Heart right ventricle (tissue), 16 donors: ENCODE measurements around the gene LRRC8D. TPM values are rescaled to one million over a fixed set of nuclear protein-coding genes. Genes with fewer than 3 reads are reported as not detected.
"Not testable (repeated sequence)": the region's sequence is repeated elsewhere in the genome, so short reads cannot be mapped to it uniquely, and the experiment has no call there.

Experiments used
- ATAC-seq, 8 donors: fragments of 200-7000 bp; cut with Tn5 transposase; one replicate each; pipeline ENCODE4 v1.9.1; 2020; ENCODE audit warnings: mild to moderate bottlenecking in 8 of 8, moderate library complexity in 8 of 8, moderate number of reproducible peaks in 1 of 8
- DNase-seq, 2 donors: peaks; one replicate each; pipeline ENCODE4 v3.0.0-alpha.2; 2020
- H3K27ac ChIP-seq, 10 donors: fragments of 200-600 bp; sonication (generic) in 2 of 10; one replicate each; pipeline versions ENCODE4 v1.5.0 to v1.8.0; 2020 to 2022; ENCODE audit warnings: mild to moderate bottlenecking in 3 of 10
- H3K27me3 ChIP-seq, 7 donors: fragments of 200-600 bp; one replicate each; pipeline ENCODE4 v1.8.0; 2021 to 2022; ENCODE audit warnings: mild to moderate bottlenecking in 2 of 7
- H3K36me3 ChIP-seq, 9 donors: fragments of 200-600 bp; sonication (generic) in 1 of 9; one replicate each; pipeline versions ENCODE4 v1.5.0 to v1.8.0; 2020 to 2022; ENCODE audit warnings: mild to moderate bottlenecking in 2 of 9
- H3K4me1 ChIP-seq, 9 donors: fragments of 200-600 bp; sonication (generic) in 1 of 9; one replicate each; pipeline versions ENCODE4 v1.5.0 to v1.8.0; 2020 to 2022; ENCODE audit warnings: mild to moderate bottlenecking in 4 of 9
- H3K4me3 ChIP-seq, 10 donors: fragments of 200-600 bp; sonication (generic) in 2 of 10; one replicate each; pipeline versions ENCODE4 v1.5.0 to v1.8.0; 2020 to 2022; ENCODE audit warnings: mild to moderate bottlenecking in 7 of 10, moderate library complexity in 2 of 10
- H3K9me3 ChIP-seq, 11 donors: fragments of 200-600 bp in 10 of 11; sonication (generic) in 2 of 11; one replicate each; pipeline versions ENCODE4 v1.5.0 to v1.8.0; 2013 to 2022; ENCODE audit warnings: mild to moderate bottlenecking in 2 of 11, control low read depth in 1 of 11, moderate library complexity in 1 of 11
- WGBS, 2 donors: extraction: QIAGEN DNeasy Blood & Tissue Kit; methylation state at CpG; one replicate each; pipeline ENCODE4 v1.1.7; 2013; ENCODE audit warnings: inconsistent platforms in 1 of 2; 5-methylcytosine and 5-hydroxymethylcytosine counted together
- intact Hi-C, 10 donors: fragments of 100-400 bp; cut with DNase I; formaldehyde crosslinking; loops; one replicate each; pipeline versions ENCODE4 v1.11.1 to v1.14.2; 2022
- polyA plus RNA-seq, 2 donors: library from polyadenylated mRNA; stranded (reverse); fragments of 200-250 nt; gene quantifications; one replicate each; pipeline ENCODE4 v1.2.3, GENCODE V29; 2013
- total RNA-seq, 10 donors: library from RNA; stranded (reverse); fragmentation: NEBNext Ultra II Directional in 3 of 10; extraction: Animal tissue kit (Norgen Biotek cat#: 25700) in 3 of 10; gene quantifications; one replicate each; pipeline versions ENCODE4 v1.2.1 to v1.2.4, GENCODE V29; 2021 to 2023
- TF ChIP-seq, protein P1 (sequence below), 9 donors: fragments of 200-600 bp; sonication (generic) in 2 of 9; IDR thresholded peaks; one replicate each; pipeline versions ENCODE4 v1.5.0 to v1.8.0; 2021 to 2022; ENCODE audit warnings: antibody characterized with exemption in 9 of 9, mild to moderate bottlenecking in 5 of 9, moderate library complexity in 1 of 9
- donor health status: Arrhythmogenic right ventricular cardiomyopathy.
- donor health status: ischemic (EF 13 %, LVEDD 7.1; RV severe dilation, severe dysfunction).
- donor health status: healthy with polysubstance abuse.
- donor health status: DM: no; HTN: yes; CAD: no.
- donor health status: DM: no; HTN: no; CAD: no.
- donor health status: ischemic (EF 25% LVEDD 6.9; RV normal size, moderate dysfunction).
- donor health status: ischemic (EF 25% LVEDD 5.7; RV mildly dilated, moderate dysfunction).
- donor health status: healthy.
- donor health status: DM: yes; HTN: yes; CAD: no.
- donor health status: Ischemic cardiomyopathy.
- donor health status: ischemic (EF 35%, LVEDD 5.7; RV mildly dilated, moderate dysfunction).
- donor health status: nonischemic (EF 11% LVEDD 7.7; RV severe dilation, severe dysfunction).
- donor health status: DM: yes; HTN: yes; CAD: no.
- donor health status: PGD.
- donor health status: ischemic (EF 29% LVEDD 5.4; RV normal size, mild dysfunction).
- donor health status: nonischemic (EF 23%, LVEDD 6.1; RV moderate dilation, normal function).

LRRC8D gene
- total and polyA plus RNA-seq, 12 donors, result 3.0 to 11.0 (median 6.6) TPM

DNA sequence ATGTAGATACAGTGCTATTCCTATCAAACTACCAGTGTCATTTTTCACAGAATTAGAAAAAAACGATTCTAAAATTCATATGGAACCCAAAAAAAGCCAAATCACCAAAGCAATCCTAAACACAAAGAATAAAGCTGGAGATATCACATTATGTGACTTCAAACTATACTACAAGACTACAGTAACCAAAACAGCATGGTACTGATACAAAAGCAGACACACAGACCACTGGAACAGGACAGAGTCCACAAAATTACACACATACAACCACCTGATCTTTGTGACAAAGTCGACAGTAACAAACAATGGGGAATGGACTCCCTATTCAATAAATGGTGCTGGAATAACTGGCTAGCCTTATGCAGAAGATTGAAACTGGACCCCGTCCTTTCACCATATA is 102.7 kb downstream of the LRRC8D start:
- DNase-seq (no peak), ATAC-seq (no peak)
- peaks cover 0 to 14% (median 0%) of the 10 kb centered on the region in 11 donors for H3K9me3 ChIP-seq
- peaks cover 0 to 12% (median 10%) of the 10 kb centered on the region in 9 donors for H3K4me1 ChIP-seq
- 98 to 100% methylated on average over 3 of the region's 3 CpGs for WGBS, 2 donors
- H3K27me3 ChIP-seq, result no peaks in the 10 kb centered on the region
- TF ChIP-seq, protein P1, sequence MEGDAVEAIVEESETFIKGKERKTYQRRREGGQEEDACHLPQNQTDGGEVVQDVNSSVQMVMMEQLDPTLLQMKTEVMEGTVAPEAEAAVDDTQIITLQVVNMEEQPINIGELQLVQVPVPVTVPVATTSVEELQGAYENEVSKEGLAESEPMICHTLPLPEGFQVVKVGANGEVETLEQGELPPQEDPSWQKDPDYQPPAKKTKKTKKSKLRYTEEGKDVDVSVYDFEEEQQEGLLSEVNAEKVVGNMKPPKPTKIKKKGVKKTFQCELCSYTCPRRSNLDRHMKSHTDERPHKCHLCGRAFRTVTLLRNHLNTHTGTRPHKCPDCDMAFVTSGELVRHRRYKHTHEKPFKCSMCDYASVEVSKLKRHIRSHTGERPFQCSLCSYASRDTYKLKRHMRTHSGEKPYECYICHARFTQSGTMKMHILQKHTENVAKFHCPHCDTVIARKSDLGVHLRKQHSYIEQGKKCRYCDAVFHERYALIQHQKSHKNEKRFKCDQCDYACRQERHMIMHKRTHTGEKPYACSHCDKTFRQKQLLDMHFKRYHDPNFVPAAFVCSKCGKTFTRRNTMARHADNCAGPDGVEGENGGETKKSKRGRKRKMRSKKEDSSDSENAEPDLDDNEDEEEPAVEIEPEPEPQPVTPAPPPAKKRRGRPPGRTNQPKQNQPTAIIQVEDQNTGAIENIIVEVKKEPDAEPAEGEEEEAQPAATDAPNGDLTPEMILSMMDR (IDR thresholded peaks at IDR 0.05), result no peak
- H3K36me3 ChIP-seq, result peaks cover 0 to 8% (median 0%) of the 10 kb centered on the region in 9 donors
- H3K27ac ChIP-seq, result no peak overlapping the region
- intact Hi-C loops, result no loop called here
- no peak overlapping the region for H3K4me3 ChIP-seq

DNA sequence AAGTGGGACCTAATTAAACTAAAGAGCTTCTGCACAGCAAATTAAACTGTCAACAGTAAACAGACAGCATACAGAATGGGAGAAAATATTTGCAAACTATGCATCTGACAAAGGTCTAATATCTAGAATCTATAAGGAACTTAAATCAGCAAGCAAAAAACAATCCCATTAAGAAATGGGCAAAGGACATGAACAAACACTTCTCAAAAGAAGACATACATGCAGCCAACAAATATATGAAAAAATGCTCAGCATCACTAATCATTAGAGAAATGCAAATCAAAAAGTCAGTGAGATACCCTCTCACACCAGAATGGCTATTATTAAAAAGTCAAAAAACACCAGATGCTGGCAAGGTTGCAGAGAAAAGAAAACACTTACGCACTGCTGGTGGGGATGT is 103.2 kb downstream of the LRRC8D start:
- peaks cover 0 to 14% (median 0%) of the 10 kb centered on the region in 11 donors for H3K9me3 ChIP-seq
- H3K4me1 ChIP-seq, H3K36me3 ChIP-seq, DNase-seq, H3K4me3 ChIP-seq, intact Hi-C loops, ATAC-seq, H3K27me3 ChIP-seq, H3K27ac ChIP-seq: not testable (repeated sequence)
- WGBS, 2 donors, result 97 to 98% methylated on average over 1 of the region's 1 CpG

- intact Hi-C loops, result no loop called here
- Histone ChIP-seq H3K4me3 (no peak overlapping the region), H3K27ac (no peak overlapping the region), H3K36me3 (peaks cover 0 to 8% (median 0%) of the 10 kb centered on the region in 9 donors), H3K9me3 (peaks cover 0 to 14% (median 0%) of the 10 kb centered on the region in 11 donors), H3K4me1 (no peaks in the 10 kb centered on the region), H3K27me3 (no peaks in the 10 kb centered on the region)
- ATAC-seq, result no peak
- 62 to 83% methylated on average over 5 of the region's 5 CpGs for WGBS, 2 donors
- DNase-seq, result no peak
- TF ChIP-seq, protein P1 (IDR thresholded peaks at IDR 0.05), result no peak
Observed at GRCh38 chr1:89927049-89927448, 106.2 kb downstream of the LRRC8D start.

- ATAC-seq (no peak), DNase-seq (no peak)
- Histone ChIP-seq H3K9me3 (peaks cover 0 to 14% (median 0%) of the 10 kb centered on the region in 11 donors), H3K36me3 (peaks cover 0 to 8% (median 0%) of the 10 kb centered on the region in 9 donors), H3K4me1 (no peaks in the 10 kb centered on the region), H3K4me3 (no peak overlapping the region), H3K27me3 (no peaks in the 10 kb centered on the region), H3K27ac (no peak overlapping the region)
- intact Hi-C loops, result no loop called here
- TF ChIP-seq, protein P1 (IDR thresholded peaks at IDR 0.05), result no peak
- 88 to 100% methylated on average over 1 of the region's 1 CpG for WGBS, 2 donors
Observed at GRCh38 chr1:89927478-89927877, 106.6 kb downstream of the LRRC8D start.

- H3K9me3 ChIP-seq, result peaks cover 0 to 9% (median 0%) of the 10 kb centered on the region in 11 donors
- intact Hi-C loops, result no loop called here
- WGBS, 2 donors, result 88 to 95% methylated on average over 2 of the region's 2 CpGs
- DNase-seq, result no peak
- H3K27me3 ChIP-seq, result no peaks in the 10 kb centered on the region
- TF ChIP-seq, protein P1 (IDR thresholded peaks at IDR 0.05), result no peak
- no peak overlapping the region for H3K4me3 ChIP-seq
- H3K4me1 ChIP-seq, result no peaks in the 10 kb centered on the region
- peak in 1 of 8 donors; percentile 31 for ATAC-seq
- peaks cover 0 to 13% (median 6%) of the 10 kb centered on the region in 9 donors for H3K36me3 ChIP-seq
- H3K27ac ChIP-seq, result no peak overlapping the region
Observed at GRCh38 chr1:89928506-89928905, 107.7 kb downstream of the LRRC8D start.
